ENCODE measurements around the gene CRYBA4.

- TF ChIP-seq EZH2 (IDR thresholded peaks at IDR 0.05) (no peak), POLR2AphosphoS5 (IDR thresholded peaks at IDR 0.05; ENCODE audit: borderline replicate concordance, low read depth, low read length) (no peak)
These were observed 8.4 kb downstream of the CRYBA4 start for GRCh38 chr22:26629988-26630761.
